NCI-H748 treated with DMSO at 0.1 percent for 48 hours (cell line): ENCODE measurements around the gene UBB.
"Not testable (repeated sequence)": the region's sequence is repeated elsewhere in the genome, so short reads cannot be mapped to it uniquely, and the experiment has no call there.

ENCODE experiments used
- DNase-seq: peaks from one replicate; lab custom pipeline; 2025; lab: John Stamatoyannopoulos, UW

The UBB gene

DNA sequence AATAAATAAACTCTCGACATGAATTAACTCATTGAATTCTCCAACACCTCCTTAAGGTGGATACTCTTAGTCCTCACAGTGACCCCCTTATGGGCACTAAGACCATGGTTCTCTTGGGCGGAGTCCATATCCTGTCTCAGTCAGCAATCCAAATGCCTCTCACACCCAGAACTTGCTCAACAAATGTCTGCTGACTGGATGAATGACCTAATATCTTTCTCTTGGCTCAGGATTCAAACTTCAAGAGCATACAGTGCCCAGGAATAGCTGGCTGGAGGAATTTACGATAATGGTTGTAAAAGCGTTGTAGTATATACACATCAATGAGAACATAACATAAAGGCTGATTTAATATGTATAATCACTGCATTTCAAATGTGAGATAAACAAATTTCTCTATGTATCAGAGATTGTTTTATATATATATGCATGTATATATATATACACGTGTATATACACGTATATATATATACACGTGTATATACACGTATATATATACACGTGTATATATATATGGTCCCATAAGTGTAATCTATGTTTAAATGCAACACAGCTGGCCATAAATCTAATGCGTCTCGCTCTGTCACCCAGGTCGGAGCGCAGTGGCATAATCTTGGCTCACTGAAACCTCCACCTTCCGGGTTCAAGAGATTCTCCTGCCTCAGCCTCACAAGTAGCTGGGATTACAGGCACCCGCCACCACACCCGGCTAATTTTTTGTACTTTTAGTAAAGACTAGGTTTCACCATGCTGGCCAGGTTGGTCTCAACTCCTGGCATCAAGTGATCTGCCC is 6.5 kb upstream of the UBB start:
- no peak for DNase-seq

DNA sequence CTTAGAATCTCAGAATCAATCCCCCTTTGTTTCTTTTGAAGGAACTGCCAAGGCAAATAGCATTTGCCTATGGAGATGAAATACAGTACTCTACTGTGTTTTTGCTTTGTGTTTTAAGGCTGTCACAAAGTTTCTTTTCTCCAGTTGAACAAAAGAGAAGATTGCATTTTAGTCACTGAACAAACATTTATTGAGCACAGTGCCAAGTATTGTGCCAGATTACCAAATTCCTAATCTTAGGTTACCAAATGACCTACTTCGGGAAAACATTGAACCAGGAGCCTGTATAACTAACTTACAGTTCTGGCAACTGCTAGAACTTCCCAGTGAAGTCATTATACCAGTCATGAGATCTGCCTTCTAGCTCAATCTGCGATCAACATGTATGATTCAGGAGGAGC is 3.0 kb upstream of the UBB start:
- no peak for DNase-seq

DNA sequence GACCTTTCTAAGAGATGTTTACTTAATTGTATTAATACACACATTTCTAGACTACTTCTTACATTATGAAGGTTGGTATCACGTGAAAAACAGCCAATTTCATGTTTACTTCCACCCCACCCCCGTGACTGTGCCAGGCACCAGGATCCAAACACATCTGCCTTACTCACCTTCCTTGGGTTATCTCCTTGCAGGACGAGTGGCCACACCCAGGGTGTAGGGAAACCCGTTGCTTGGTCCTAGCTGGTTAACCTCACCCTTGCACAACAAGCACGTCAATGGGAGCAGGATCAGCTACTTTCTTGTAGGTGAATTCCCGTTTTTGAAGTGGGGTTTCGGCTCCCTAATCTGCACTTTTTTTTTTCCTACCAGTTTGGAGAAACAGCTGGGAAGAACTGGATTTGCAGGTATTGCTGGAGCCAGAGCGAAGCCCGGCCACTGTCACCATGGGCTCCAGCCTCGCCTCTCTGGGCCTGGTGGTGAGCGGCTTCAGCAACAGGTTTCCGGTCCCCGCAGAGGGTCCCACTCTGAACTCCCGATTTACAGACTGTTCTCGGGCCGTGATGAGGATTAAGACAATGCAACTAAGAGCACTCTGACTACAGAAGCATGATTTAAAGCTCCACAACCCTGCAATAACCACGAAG is 2.1 kb upstream of the UBB start:
- no peak for DNase-seq

DNA sequence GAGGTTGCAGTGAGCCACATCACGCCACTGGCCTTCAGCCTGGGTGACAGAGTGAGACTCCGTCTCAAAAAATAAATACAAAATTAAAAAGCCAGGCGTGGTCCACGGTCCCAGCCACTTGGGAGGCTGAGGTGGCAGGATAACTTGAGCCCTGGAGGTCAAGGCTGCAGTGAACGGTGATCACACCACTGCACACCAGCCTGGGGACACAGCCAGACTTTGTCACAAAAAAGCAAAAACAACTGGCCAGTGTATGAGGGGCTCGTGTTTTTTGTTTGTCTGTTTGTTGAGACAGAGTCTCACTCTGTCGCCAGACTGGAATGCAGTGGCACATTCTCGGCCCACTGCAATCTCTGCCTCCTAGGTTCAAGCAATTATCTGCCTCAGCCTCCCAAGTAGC is 1.2 kb upstream of the UBB start:
- DNase-seq: no peak

DNA sequence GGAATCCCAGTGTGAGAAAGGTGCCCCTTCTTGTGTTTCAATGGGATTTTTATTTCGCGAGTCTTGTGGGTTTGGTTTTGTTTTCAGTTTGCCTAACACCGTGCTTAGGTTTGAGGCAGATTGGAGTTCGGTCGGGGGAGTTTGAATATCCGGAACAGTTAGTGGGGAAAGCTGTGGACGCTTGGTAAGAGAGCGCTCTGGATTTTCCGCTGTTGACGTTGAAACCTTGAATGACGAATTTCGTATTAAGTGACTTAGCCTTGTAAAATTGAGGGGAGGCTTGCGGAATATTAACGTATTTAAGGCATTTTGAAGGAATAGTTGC is 567 bp downstream of the UBB start:
- DNase-seq: peak; percentile 55

DNA sequence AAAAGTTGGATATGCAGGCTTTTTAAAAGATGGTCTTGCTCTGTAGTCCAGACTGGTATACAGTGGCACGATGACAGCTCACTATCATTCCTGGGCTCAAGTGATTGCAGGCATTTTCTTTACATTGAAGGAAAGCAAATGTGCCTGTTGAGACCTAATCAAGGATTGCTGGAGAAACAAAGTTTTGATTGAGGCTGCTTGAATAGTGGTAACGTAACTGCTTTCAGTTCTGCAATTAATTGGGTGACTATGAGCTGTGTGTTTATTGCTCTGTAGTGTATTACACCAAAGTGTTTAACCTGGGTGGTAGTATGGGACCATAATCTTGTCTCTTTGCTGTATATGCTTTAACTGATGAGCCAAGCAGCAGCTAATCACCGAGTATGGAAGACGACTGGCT is 2.3 kb downstream of the UBB start:
- no peak for DNase-seq

DNA sequence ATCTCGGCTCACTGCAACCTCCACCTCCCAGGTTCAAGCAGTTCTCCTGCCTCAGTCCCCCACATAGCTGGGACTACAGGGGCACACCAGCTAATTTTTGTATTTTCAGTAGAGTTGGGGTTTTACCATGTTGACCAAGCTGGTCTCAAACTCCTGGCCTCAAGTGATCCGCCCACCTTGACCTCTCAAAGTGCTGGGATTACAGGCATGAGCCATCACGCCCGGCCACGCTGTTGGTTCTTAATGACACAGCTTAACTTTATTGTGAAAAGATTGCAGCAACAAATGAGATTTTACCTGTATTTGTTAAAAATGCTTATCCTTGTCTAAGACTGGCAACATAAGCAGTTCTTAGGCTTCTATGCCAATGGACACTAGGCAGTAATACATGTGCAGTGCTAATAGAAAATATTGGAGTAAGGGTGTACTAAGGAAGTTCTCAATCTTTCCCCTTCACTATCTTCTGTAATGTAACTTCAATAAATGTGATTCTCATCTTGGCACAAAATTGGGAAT is 2.9 kb downstream of the UBB start:
- DNase-seq: no peak

DNA sequence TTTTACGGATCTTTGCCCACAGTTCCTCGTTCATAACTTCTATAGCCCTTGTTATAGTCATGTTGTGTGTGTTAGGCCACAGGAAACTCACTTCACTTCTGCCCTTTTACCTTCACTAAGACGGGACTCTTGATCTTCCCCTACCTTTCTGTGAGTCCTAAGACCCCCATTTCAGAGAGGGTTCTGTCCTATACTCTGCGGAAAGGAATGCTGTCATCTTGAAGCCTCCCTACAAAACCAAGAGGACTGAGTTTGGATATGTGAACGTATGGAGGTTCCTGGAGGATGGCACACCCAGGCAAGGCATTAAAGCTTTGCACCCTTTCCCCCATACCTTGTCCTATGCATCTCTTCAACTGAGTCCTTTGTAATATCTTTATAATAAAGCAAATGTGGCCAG is 3.7 kb downstream of the UBB start:
- DNase-seq: no peak

DNA sequence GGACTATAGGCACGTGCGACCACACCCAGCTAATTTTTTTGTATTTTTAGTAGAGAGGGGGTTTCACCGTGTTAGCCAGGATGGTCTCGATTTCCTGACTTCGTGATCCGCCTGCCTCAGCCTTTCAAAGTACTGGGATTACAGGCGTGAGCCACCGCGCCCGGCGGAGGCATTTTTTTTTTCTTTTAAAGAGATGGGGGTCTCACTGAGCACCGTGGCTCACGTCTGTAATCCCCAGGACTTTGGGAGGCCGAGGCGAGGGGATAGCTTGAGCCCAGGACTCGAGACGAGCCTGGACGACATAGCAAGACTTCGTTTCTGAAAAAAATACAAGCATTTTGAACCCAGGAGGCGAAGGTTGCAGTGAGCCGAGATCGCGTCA is 5.2 kb downstream of the UBB start:
- not testable (repeated sequence) for DNase-seq

DNA sequence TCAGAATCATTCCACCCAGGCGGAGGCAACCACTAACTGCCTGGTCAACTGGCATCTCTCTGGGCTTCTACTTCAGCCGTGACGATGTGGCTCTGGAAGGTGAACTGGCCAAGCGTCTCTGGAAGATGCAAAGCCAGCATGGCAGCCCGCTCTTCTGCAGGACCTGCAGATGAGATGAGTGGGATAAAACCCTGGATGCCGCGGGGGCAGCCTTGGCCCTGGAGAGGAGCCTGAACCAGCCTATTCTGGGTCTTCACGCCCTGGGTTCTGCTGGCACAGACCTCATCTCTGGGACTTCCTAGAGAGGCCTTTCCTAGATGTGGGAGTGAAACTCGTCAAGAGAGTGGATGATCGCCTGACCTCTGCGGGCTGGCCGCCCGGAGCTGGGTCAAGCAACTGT is 10.6 kb downstream of the UBB start:
- DNase-seq: no peak

DNA sequence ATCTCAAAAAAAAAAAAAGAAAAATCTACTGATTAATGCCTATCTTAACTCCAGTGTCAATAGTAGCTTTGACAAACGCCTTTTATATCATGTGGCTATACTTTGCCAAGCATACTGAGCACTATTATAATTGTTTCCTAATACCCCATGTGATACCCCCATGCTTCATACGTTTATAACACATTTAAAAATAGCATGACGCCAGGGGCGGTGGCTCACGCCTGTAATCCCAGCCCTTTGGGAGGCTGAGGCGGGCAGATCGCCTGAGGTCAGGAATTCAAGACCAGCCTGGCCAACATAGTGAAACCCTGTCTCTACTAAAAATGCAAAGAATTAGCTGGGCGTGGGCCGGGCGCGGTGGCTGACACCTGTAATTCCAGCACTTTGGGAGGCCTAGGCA is 11.6 kb downstream of the UBB start:
- not testable (repeated sequence) for DNase-seq

DNA sequence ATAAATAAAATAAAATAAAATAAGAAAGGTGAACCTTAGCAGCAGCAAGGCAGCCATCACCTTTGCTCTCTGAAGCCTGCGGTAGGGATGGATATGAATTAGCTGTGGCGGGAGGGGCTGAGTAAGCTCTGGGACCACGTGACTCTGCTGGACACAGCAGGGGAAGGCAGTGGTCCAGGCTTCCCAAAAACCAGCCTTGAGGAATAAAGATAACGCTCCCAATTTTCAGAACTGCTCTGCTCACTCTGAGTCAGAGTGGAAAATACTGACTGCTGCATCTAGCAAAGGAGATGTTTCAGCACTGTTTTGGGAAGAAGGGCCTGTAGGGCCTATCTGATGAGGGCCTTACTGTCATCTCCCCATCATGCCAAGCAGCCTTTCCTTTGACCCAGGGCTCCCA is 15.0 kb downstream of the UBB start:
- DNase-seq: not testable (repeated sequence)

DNA sequence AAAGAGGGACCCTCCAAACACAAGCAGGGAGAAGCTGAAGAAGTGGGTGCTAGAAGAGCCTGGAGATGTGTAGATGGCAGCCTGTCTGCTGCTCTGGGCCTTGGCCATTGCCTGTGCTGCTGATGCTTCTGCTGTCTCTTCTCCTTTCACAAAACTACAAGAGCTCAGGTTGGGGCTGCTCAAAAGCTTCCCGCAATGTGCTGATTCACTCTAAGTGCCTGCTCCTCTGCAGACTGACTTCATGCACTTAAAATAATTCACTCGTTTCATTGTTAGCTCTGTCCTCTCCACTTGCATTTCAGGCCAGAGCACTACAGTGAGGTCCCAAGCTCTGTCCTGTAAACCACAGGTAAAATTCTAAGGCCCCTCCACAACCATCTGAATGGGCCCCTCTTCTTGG is 15.8 kb downstream of the UBB start:
- not testable (repeated sequence) for DNase-seq

DNA sequence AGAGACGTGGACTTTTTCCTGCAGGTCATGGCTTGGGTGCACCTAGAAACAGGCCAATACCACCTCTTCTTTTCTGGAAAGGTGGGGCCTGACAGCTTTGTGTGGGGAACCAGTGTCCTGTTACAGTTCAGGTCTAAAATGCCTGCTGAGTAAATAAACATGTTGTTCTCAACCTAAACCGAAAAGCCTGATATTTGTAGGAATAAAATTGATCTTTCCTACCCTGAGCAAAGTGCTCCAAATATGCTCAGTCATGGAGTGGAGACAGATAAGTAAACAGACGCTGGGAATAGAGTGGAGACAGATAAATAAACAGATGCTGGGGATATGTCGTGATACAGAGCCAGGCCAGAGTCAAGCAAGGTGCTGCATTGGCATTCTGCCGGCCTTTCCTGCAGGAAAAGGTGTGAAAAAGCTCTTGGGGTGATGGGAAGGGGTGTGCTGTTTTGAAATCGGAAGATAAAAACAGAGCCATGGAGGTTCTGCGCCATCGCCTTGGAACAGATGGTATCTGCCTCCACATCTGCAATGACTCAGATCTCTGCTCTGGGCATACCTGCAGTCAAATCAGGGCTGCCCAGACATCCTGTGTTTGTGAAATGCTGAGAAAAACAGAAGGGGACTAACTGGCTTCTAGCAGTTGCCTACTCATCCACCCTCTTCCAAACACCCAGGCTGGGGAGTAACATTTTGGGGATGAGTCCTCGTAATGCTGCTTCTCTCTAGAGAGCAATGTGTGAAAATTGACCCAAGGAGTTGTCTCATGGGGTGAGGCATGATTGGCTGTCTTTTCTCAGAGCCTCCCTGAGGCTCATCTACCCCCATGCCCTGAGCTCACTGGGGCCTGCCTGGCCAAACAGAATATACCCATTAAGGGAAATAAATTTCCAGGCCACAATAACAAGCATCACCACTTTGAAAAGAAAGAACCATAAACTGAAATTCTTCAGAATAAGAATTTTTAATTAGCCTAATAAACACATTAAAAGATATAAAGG is 17.7 kb downstream of the UBB start:
- DNase-seq: no peak

DNA sequence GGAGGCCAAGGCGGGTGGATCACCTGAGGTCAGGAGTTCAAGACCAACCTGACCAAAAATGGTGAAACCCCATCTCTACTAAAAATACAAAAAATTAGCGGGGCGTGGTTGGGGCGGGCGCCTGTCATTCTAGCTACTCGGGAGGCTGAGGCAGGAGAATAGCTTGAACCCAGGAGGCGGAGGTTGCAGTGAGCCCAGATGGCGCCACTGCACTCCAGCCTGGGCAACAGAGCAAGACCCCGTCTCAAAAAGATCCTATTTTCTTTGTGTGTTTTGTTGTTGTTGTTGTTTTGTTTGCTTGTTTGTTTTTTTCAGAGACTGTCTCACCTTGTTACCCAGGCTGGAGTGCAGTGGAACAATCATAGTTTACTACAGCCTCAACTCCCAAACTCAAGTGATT is 23.0 kb downstream of the UBB start:
- not testable (repeated sequence) for DNase-seq

DNA sequence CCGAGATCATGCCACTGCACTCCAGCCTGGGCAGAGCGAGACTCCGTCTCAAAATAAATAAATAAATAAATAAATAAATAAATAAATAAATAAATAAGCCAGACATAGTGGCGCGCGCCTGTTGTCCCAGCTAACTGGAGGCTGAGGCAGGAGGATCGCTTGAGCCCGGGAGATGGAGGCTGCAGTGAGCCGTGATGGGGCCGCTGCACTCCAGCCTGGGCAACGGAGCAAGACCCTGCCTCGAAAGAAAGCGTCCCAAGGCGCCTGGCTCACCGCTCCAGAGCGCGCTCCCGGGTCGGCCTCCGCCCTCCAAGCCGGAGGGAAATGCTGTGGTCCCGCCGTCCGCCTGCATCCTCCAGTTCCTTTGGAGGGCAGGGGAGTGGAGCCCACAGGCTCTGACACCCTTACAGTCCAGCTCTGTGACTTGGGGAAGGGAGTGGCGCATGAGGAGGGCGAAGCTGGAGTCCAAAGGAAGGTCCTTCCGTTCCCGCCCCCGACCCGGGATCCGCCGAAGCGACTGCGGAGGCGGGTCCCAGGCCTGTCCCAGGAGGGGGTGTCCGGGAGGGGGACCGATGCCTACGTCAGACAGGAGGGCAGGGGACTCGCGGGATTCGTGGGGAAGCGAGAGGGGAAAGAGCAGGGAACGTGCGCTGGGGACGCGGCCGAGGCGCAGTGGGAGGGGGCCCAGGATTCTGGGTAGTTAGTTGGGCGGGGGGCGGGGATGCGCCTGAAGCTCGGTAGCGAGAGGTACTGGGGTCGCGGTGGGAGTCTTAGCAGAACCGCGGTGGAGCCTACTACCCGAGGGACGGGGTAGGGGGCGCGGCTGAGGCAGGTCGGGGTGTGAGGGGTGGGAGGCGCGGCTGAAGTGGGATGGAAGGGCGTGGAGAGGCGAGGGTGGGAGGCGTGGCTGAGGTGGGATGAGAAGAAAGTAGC is 26.1 kb downstream of the UBB start:
- DNase-seq: no peak

DNA sequence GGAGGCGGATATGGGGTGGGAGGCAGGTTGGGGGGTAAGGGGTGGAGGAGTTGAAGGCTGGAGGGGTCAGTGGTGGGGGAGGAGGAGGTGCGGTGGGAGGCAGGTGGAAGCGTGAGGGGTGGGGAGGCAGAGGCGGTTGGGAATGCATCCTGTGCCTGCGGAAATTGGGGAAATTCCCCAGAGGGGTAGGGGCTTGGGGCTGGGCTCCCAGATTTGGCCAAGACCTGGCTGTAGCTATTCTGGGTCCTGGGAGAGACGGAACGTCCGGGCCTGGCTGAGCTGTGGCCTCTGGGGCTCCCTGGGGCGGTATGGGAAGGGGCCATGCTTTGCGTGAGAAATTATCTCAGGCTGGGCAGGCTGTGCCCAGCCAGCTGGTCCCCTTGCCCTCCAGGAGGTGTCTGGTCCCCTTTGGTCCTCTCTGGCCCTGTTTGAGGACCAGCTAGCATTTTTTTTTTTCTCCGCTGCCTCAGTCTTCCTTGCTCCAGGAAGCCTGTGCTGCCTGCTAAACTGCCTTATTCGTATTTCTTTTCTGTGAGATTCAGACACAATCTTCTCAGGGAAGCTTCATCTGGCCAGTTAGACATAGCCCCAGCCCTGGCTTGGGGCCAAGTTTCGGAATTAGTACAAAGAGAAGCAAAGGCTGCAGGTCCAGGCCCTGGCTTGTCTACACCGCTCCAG is 27.2 kb downstream of the UBB start:
- no peak for DNase-seq

DNA sequence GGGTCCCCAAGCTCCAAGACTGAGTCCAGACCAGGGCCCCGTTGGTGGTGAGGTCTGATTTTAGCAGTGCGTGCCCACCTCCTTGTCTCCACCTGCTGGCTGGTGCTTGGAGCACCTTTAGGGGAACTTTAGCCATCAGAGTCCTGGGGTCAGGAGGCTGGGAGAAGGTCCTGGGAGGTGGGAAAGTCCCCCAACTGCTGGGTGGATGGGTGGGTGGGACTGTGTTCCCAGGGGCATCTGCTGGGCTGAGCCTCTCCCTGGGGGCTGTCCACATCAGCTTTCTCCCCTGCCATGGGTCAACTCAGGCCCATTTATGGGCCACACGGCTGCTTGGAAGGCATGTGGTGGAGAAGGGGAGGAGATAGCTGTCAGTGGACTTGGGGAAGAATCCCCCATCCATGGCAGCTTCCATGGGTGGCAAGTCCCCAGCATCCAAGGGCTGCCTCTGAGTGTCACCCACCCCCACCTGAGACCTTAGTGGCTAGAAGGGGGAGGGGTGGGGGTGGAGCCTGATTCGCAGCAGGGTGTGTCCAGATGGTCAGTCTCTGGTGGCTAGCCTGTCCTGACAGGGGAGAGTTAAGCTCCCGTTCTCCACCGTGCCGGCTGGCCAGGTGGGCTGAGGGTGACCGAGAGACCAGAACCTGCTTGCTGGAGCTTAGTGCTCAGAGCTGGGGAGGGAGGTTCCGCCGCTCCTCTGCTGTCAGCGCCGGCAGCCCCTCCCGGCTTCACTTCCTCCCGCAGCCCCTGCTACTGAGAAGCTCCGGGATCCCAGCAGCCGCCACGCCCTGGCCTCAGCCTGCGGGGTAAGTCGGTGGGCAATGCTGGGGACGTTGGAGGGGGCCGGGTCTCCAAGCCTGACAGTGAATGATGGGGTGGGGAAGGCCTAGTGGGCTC is 34.4 kb downstream of the UBB start, which contains the start of gene TRPV2:
TSS of gene TRPV2 (plus strand) at position 541 of the 894 bp plus-strand sequence. CDS start 2,098 bp downstream, outside the sequence.
- no peak for DNase-seq

DNA sequence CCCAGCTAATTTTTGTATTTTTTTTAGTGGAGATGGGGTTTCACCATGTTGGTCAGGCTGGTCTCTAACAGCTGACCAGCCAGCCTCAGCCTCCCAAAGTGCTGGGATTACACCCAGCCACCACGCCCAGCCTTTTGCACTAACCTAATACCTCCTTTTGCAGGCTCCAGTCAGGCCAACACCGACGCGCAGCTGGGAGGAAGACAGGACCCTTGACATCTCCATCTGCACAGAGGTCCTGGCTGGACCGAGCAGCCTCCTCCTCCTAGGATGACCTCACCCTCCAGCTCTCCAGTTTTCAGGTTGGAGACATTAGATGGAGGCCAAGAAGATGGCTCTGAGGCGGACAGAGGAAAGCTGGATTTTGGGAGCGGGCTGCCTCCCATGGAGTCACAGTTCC is 36.5 kb downstream of the UBB start:
- no peak for DNase-seq
